Measurements from ENCODE around the gene NPC1L1.

The NPC1L1 gene

GRCh38 chr7:44470135-44470479, 71.0 kb downstream of the NPC1L1 start:
- no peak overlapping the region for H3K4me3 ChIP-seq (ENCODE audit: low read depth, low read length)
- TF ChIP-seq MAX (IDR thresholded peaks at IDR 0.05; ENCODE audit: low read depth, low read length) (no peak), POLR2A (IDR thresholded peaks at IDR 0.05; ENCODE audit: extremely low read depth, insufficient read length) (no peak), MYC (IDR thresholded peaks at IDR 0.05; ENCODE audit: low read depth, low read length) (no peak), CTCF (IDR thresholded peaks at IDR 0.05; ENCODE audit: low read depth, low read length) (no peak)
- DNase-seq (ENCODE audit: low read depth): no peak

- no peak overlapping the region for H3K4me3 ChIP-seq (ENCODE audit: low read depth, low read length)
- no peak for TF ChIP-seq POLR2A (IDR thresholded peaks at IDR 0.05; ENCODE audit: extremely low read depth, insufficient read length)
- no peak for TF ChIP-seq CTCF (IDR thresholded peaks at IDR 0.05; ENCODE audit: low read depth, low read length)
- no peak for TF ChIP-seq MAX (IDR thresholded peaks at IDR 0.05; ENCODE audit: low read depth, low read length)
- TF ChIP-seq MYC (IDR thresholded peaks at IDR 0.05; ENCODE audit: low read depth, low read length): no peak
- DNase-seq (ENCODE audit: low read depth): no peak
Observed at GRCh38 chr7:44469461-44470134, 71.5 kb downstream of the NPC1L1 start.

- DNase-seq (ENCODE audit: low read depth): no peak
- TF ChIP-seq MYC (IDR thresholded peaks at IDR 0.05; ENCODE audit: low read depth, low read length): no peak
- TF ChIP-seq POLR2A (IDR thresholded peaks at IDR 0.05; ENCODE audit: extremely low read depth, insufficient read length): no peak
- TF ChIP-seq CTCF (IDR thresholded peaks at IDR 0.05; ENCODE audit: low read depth, low read length): no peak
- TF ChIP-seq MAX (IDR thresholded peaks at IDR 0.05; ENCODE audit: low read depth, low read length): no peak
Observed at GRCh38 chr7:44467217-44467548, 73.9 kb downstream of the NPC1L1 start.

GRCh38 chr7:44466300-44467216, 74.6 kb downstream of the NPC1L1 start:
- no peak for DNase-seq (ENCODE audit: low read depth)
- H3K4me3 ChIP-seq (ENCODE audit: low read depth, low read length): no peak overlapping the region
- TF ChIP-seq MYC (IDR thresholded peaks at IDR 0.05; ENCODE audit: low read depth, low read length) (no peak), MAX (IDR thresholded peaks at IDR 0.05; ENCODE audit: low read depth, low read length) (no peak), CTCF (IDR thresholded peaks at IDR 0.05; ENCODE audit: low read depth, low read length) (no peak), POLR2A (IDR thresholded peaks at IDR 0.05; ENCODE audit: extremely low read depth, insufficient read length) (no peak)

More at GRCh38 chr7:44467217-44467548, 73.9 kb downstream of the NPC1L1 start:
- no peak overlapping the region for H3K4me3 ChIP-seq (ENCODE audit: low read depth, low read length)

- TF ChIP-seq CTCF (IDR thresholded peaks at IDR 0.05; ENCODE audit: low read depth, low read length) (no peak), MAX (IDR thresholded peaks at IDR 0.05; ENCODE audit: low read depth, low read length) (no peak), POLR2A (IDR thresholded peaks at IDR 0.05; ENCODE audit: extremely low read depth, insufficient read length) (no peak), MYC (IDR thresholded peaks at IDR 0.05; ENCODE audit: low read depth, low read length) (no peak)
- H3K4me3 ChIP-seq (ENCODE audit: low read depth, low read length): no peak overlapping the region
- DNase-seq (ENCODE audit: low read depth): no peak
Observed at GRCh38 chr7:44465490-44465889, 75.6 kb downstream of the NPC1L1 start.
